MM.1S (cell line): ENCODE data around the gene SMOC1.

Experiments
- DNase-seq: peaks from one replicate; pipeline ENCODE4 v3.0.0-alpha.2; 2015
- H2AFZ ChIP-seq: fragments of 300-600 bp; sonication (generic); 2 replicates; pipeline ENCODE4 v1.6.0; 2016; ENCODE audit warnings: antibody characterized with exemption, low read length
- H3F3A ChIP-seq: fragments of 300-600 bp; sonication (generic); 2 replicates; pipeline ENCODE4 v1.6.1; 2016; ENCODE audit warnings: mild to moderate bottlenecking, antibody characterized with exemption, low read length, moderate library complexity, mixed read lengths; ENCODE audit not compliant: insufficient read depth
- H3K27ac ChIP-seq: fragments of 300-600 bp; sonication (generic); 2 replicates; pipeline ENCODE4 v1.5.1; 2016; ENCODE audit warnings: mild to moderate bottlenecking, low read length
- H3K27me3 ChIP-seq: fragments of 300-600 bp; sonication (generic); replicated peaks from 2 replicates; pipeline ENCODE4 v1.6.0; 2016; ENCODE audit warnings: low read length; ENCODE audit not compliant: insufficient read depth
- H3K36me3 ChIP-seq: fragments of 300-600 bp; sonication (generic); replicated peaks from 2 replicates; pipeline ENCODE4 v1.6.1; 2016; ENCODE audit warnings: mild to moderate bottlenecking, low read length, mixed read lengths; ENCODE audit not compliant: insufficient read depth
- H3K4me1 ChIP-seq: fragments of 300-600 bp; sonication (generic); 2 replicates; pipeline ENCODE4 v1.6.1; 2016; ENCODE audit warnings: low read length, mixed read lengths
- H3K4me2 ChIP-seq: fragments of 300-600 bp; sonication (generic); 2 replicates; pipeline ENCODE4 v1.6.0; 2016; ENCODE audit warnings: low read depth, low read length
- H3K4me3 ChIP-seq: fragments of 300-600 bp; sonication (generic); 2 replicates; pipeline ENCODE4 v1.5.1; 2016; ENCODE audit warnings: low read length, mixed read lengths
- H3K79me2 ChIP-seq: fragments of 300-600 bp; sonication (generic); 2 replicates; pipeline ENCODE4 v1.6.1; 2016; ENCODE audit warnings: mixed run types, low read length, mixed read lengths
- H3K9ac ChIP-seq: fragments of 300-600 bp; sonication (generic); 2 replicates; pipeline ENCODE4 v1.6.1; 2016; ENCODE audit warnings: low read length, mixed read lengths
- H3K9me2 ChIP-seq: fragments of 300-600 bp; sonication (generic); replicated peaks from 2 replicates; pipeline ENCODE4 v1.6.1; 2016; ENCODE audit warnings: mild to moderate bottlenecking, low read length, mixed read lengths; ENCODE audit not compliant: insufficient read depth
- H3K9me3 ChIP-seq: fragments of 300-600 bp; sonication (generic); replicated peaks from 2 replicates; pipeline ENCODE4 v1.6.1; 2016; ENCODE audit warnings: mild to moderate bottlenecking, low read length, mixed read lengths; ENCODE audit not compliant: insufficient read depth
- H4K20me1 ChIP-seq: fragments of 300-600 bp; sonication (generic); 2 replicates; pipeline ENCODE4 v1.6.1; 2016; ENCODE audit warnings: mild to moderate bottlenecking, low read length, moderate library complexity, mixed read lengths; ENCODE audit not compliant: insufficient read depth
- CTCF ChIP-seq: fragments of 300-600 bp; sonication (generic); IDR thresholded peaks from 2 replicates; pipeline ENCODE4 v1.5.1; 2016; ENCODE audit warnings: antibody characterized with exemption, low read length, mixed read lengths
- EZH2 ChIP-seq: fragments of 300-600 bp; sonication (generic); optimal IDR thresholded peaks from 2 replicates; pipeline ENCODE3; 2017; ENCODE audit warnings: low read depth, mild to moderate bottlenecking, antibody characterized with exemption, low read length, mixed read lengths
- EZH2phosphoT487 ChIP-seq: fragments of 300-600 bp; sonication (generic); IDR thresholded peaks from 2 replicates; pipeline ENCODE4 v1.6.1; 2018; ENCODE audit warnings: antibody characterized with exemption, low read length

The SMOC1 gene

GRCh38 chr14:69999261-69999674 is 120.1 kb downstream of the SMOC1 start:
- Histone ChIP-seq H3K27me3 (no peaks in the 10 kb centered on the region), H4K20me1 (no peaks in the 10 kb centered on the region), H3K4me2 (no peak overlapping the region), H3K4me3 (no peak overlapping the region), H3K79me2 (no peaks in the 10 kb centered on the region), H2AFZ (no peak overlapping the region), H3K4me1 (no peaks in the 10 kb centered on the region), H3K27ac (no peak overlapping the region), H3K9me2 (no peaks in the 10 kb centered on the region), H3K9me3 (no peaks in the 10 kb centered on the region), H3F3A (no peaks in the 10 kb centered on the region), H3K9ac (no peak overlapping the region), H3K36me3 (no peaks in the 10 kb centered on the region)
- DNase-seq = no peak
- no peak for TF ChIP-seq EZH2
- TF ChIP-seq EZH2phosphoT487 = no peak
- TF ChIP-seq CTCF = no peak

- Histone ChIP-seq H3K9me2 (no peaks in the 10 kb centered on the region), H3K4me3 (no peak overlapping the region), H3K79me2 (no peaks in the 10 kb centered on the region), H3F3A (no peaks in the 10 kb centered on the region), H3K4me2 (no peak overlapping the region), H4K20me1 (no peaks in the 10 kb centered on the region), H3K27me3 (no peaks in the 10 kb centered on the region), H2AFZ (no peak overlapping the region), H3K9me3 (no peaks in the 10 kb centered on the region), H3K4me1 (no peaks in the 10 kb centered on the region), H3K36me3 (no peaks in the 10 kb centered on the region), H3K27ac (no peak overlapping the region), H3K9ac (no peak overlapping the region)
- no peak for TF ChIP-seq EZH2phosphoT487
- TF ChIP-seq CTCF = no peak
- TF ChIP-seq EZH2 = no peak
- DNase-seq = no peak
Observed at GRCh38 chr14:70000601-70001000, 121.4 kb downstream of the SMOC1 start.

DNA sequence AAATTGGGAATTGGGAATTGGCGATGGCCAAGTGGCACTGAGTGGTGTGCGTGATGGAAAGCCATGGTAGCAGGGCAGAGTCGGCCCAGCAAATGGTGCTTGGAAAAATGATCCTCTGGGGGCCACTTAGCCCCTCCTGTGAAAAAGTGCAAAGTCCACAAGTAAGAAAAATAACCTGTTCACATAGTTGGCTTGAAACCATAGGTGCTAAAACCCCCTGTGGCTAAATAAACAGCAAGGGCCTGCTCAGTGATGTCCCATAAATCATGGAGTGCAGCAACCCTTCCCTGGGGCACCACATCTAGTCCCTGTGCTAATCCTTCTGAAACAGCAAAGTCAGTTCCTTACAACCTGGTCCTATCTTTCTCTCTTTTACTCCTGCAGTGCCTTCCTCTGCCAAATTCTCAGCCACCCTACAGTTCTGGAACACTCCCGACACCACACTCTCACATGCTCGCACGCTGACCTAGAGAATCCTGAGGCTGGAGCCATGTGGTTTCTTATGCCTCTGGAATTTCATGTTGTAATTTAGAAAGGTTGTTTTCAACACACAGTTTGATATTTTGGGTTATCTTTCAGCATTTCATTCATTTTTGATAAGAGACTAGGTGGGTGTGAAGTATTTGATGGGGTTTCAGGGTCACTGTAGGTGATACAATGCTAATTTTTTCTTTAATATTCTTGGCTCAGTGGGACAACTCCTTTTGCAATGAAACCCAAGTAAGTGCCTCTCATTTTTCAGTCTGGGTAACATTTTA is 123.6 kb downstream of the SMOC1 start:
- no peak for DNase-seq
- no peaks in the 10 kb centered on the region for H3K27me3 ChIP-seq
- H3K36me3 ChIP-seq = no peaks in the 10 kb centered on the region
- H3K4me1 ChIP-seq = peaks cover 17% of the 10 kb centered on the region; the same call in 1 of the 2 replicates
- H3K9ac ChIP-seq = no peak overlapping the region
- TF ChIP-seq EZH2 = no peak
- TF ChIP-seq CTCF = no peak
- TF ChIP-seq EZH2phosphoT487 = no peak
- no peaks in the 10 kb centered on the region for H3K79me2 ChIP-seq
- H3K9me2 ChIP-seq = no peaks in the 10 kb centered on the region
- no peak overlapping the region for H3K4me2 ChIP-seq
- no peaks in the 10 kb centered on the region for H4K20me1 ChIP-seq
- no peak overlapping the region for H3K27ac ChIP-seq
- H3K9me3 ChIP-seq = no peaks in the 10 kb centered on the region
- H3K4me3 ChIP-seq = no peak overlapping the region
- H2AFZ ChIP-seq = no peak overlapping the region
- no peaks in the 10 kb centered on the region for H3F3A ChIP-seq
